HUDEP-2 (cell line): ENCODE results near the gene ADAMTSL2.
A peak's percentile ranks its signal among the peaks of the same experiment; 100 is the strongest.

ENCODE experiments used
- DNase-seq, 76 experiments: peaks; one replicate each; lab custom pipeline; 2025; ENCODE audit not compliant: unreplicated experiment in 76 of 76; lab: John Stamatoyannopoulos, UW

The ADAMTSL2 gene

DNA sequence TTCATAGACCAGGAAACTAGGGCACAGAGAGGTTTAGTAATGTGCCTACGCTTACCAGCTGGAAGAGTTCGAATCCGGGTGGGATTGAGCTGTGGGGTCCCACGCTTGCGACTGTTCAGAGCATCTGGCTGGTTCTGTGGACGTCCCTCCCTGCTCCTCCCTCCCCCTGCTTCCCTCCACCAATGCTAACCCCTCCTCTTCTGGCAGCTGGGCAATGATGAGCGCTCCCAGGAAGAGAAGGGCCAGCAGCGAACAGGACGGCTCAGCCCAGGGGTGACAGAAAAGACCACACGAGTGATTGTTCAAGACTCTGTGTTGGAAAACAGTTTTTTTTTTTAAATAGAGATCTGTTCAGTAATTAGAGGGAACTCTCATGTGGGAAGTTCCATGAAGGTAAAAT, 67.8 kb downstream of the ADAMTSL2 start:
- no peak for DNase-seq

DNA sequence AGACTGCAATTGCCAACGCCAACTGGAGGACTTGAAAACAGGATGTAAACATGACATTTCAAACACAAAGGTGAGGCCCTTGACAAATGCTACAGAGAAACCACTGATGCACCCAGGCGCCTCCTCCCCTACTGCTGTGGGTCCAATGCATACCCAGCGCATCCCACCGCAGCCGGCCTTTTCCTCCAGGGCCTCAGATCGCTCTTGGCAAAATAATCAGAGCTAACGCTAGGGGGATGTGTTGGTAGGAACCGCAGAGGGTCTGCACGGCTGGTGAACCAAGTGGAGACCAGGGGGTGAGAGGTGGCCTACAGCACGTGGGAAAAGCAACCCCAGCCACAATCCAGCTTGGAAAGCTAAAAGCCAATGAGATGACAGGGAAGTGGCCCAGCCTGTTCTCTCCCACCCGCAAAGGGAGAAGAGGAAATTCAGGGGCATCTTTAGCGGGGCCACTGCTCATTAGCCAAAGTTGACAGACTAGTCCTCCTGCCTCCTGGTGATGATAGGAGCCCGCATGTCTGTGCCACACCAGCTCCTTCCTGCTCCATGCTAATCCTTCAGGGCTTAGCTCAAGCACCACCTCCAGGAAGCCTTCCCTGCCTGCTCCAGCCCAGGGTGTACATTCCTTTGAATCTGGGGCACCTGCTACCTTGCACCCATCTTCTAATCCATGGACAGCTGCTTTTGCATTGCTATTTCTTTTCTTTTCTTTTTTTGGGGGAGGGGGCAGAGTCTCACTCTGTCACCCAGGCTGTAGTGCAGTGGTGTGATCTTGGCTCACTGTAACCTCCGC, 68.8 kb downstream of the ADAMTSL2 start:
- DNase-seq, result no peak

DNA sequence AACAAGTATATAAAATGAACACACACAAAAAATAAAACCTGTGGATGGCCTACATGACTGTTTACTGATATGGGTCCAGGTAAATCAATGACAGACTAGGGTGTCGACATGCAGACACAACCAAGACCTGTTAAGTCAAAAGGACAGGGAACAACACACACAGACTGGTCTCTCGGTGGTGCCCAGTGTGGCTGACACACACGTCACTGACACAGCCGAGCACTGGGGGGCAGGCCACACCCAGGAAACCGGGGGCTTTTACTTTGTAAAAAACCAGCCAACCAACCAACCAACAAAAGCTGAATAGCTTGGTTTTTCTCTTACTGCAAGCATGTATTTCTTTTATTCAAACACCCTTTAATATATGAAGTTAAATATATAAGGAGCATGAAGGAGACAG, 69.7 kb downstream of the ADAMTSL2 start:
- no peak for DNase-seq

DNA sequence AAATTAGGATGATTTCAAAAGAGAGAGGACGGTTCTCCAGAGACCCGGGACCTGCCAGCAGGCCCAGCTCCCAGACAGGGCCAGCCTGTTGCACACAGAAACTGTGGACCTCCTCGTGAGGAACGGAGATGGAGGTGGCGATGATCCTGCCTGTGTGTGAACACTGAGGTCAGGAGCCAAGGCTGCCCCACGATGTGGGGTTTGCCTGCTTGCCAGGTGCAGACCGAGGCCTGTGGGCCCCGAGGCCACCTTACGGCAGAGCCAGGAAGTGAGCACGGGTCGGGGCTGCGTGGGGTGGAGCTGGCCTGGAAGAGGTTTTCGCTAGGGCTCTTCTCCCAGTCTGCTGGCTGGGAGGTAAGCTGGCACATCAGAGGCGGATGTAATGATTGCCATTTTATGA, 70.4 kb downstream of the ADAMTSL2 start:
- DNase-seq, result no peak

DNA sequence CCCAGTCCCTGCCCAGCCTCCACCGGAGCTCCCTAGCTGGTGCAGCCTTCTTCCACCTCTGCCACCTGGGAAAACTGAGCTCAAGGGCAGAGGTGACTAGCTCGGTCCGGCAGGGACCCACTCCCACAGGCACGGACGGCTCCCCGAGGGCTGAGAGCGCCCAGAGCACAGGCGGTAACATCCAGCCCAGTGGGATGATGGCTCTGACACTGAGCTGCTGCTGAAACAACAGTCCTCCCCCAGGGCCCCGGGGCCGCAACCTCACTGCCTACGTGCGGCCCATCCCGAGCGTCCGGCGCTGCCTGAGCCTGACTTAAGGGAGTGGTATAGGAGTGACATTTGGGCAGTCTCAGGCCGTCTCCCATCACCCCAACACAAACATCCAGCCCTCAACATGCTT, 70.9 kb downstream of the ADAMTSL2 start:
- DNase-seq, result no peak

DNA sequence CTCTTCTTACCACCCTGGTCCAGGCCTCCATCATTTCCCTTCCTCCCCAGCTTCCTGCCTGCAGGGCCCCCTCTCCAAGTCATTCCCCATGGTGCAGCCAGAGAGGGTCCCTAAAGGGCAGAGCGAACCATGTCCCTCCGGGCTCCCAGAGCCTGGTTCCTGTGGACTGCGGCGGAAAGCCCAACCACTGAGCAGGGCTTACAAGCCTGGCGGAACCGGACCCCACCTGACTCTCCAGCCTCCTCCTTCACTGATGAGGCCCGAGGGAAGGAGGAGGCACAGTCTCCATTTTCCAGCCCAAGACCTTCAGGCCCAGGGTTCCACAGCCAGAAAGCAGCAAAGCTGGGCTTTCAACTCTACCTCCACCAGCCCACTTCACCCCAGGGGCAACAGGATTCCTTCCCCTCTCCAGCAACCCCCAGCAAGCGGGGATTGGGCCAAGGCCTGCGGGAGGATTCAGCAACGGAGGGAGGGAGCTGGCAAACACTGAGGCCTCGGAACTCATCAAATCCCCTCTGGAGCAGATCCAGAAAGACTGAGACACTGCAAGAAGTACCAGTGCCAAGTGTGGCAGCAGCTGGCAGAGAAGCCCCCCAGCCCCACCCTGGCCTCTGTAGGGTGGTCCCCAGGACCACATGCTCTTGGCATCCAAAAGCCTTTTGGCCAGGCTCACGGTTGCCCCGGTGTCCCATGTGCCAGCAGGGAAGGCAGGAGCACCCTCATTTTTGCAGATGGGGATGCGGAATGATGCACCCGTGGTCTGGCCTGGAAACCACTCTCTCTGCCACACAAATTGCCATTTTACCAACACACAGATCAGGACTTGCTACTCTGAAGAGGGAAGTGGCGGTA, 71.6 kb downstream of the ADAMTSL2 start:
- DNase-seq, result no peak

DNA sequence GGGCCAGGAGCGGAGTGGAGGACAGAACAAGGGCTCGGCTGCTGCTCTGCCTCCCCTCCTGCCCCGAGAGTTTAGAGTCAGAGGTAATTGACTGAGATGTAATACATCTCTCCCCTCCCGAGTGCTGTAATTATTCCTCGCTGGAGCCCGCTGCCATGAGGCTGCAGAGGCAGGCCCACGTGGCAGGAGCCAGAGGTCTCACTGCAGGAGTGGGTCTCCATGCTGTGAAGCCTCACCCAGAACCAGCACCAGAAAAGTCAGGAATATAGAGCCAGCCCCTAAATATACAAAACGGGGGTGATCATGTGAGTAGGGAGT, 72.2 kb downstream of the ADAMTSL2 start:
- no peak for DNase-seq

DNA sequence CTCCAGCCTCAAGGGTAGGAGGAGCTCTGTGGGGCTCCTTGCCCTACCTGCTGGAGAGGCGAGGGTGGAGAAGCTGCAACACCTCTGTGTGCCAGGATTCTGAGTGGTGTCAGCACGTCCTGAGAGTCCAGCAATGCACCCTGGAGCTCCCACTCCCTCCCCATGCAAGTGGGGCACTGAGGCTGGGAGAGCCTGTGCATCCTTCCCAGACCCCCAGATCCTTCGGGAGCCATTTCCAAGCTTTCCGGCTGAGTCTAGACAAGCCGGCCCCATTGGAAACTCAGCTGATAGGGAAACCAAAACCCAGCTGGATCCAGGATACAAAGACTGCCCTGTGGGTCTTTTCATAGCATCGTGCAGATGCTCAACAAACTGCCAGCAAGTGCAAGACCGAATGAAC, 72.9 kb downstream of the ADAMTSL2 start:
- no peak for DNase-seq

DNA sequence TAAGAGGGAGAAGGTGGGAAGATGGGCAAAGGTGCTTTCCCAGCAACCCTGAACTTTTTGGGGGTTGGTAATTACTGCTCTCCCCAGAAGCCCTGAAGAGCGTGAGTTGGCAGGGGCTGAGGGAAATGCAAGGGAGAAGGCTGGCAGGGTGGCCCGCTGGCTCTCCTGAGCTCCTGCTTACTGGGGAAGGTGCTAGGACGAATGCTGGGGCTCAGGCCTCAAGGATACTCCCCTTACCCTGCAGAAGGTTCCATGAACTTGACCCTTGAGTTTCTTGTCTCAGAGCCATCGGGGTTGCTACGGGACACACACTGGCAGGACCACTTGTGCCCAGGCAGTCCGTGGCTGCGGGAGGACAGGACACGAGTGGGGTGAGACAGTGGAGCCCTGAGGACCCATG, 73.5 kb downstream of the ADAMTSL2 start:
- DNase-seq, result no peak

DNA sequence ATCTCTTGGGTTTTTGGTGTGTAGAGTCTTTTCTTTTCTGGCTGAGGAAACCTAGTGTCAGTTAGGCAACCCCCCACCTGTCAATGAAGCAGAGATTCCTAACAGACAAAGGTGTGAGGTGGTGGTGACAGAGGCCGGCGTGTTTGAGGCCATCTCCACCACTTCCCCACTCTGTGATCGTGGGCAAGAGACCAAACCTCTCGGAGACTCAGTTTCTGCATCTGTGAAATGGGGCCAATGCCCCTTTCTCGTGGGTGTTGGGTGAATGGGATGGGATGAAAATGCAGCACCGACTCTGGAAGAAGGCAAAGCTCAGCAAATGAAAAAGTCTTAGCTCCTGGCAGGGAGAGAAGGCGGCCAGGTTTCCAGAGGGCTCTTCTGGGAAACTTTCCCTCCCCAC, 73.9 kb downstream of the ADAMTSL2 start:
- no peak for DNase-seq

DNA sequence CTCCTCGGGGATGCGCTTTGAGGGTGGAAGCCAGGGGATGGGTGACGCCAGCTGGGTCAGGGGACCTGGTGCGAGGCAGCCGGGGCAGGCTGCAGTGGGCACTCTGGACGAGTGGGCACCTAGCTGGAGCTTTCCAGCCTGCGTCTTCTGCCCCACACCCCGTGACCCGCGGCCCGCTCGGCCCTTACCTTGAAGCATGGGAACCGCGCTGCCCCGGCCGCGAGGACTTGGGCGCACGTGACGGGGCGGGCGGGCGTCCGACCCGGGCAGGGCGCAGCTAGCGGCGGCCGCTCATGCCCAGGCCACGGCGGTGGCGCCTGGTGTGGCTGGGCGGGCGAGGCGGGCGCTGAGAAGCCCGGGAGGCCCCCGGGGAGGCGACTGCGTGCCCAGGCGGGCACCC, 74.4 kb downstream of the ADAMTSL2 start:
- no peak for DNase-seq

DNA sequence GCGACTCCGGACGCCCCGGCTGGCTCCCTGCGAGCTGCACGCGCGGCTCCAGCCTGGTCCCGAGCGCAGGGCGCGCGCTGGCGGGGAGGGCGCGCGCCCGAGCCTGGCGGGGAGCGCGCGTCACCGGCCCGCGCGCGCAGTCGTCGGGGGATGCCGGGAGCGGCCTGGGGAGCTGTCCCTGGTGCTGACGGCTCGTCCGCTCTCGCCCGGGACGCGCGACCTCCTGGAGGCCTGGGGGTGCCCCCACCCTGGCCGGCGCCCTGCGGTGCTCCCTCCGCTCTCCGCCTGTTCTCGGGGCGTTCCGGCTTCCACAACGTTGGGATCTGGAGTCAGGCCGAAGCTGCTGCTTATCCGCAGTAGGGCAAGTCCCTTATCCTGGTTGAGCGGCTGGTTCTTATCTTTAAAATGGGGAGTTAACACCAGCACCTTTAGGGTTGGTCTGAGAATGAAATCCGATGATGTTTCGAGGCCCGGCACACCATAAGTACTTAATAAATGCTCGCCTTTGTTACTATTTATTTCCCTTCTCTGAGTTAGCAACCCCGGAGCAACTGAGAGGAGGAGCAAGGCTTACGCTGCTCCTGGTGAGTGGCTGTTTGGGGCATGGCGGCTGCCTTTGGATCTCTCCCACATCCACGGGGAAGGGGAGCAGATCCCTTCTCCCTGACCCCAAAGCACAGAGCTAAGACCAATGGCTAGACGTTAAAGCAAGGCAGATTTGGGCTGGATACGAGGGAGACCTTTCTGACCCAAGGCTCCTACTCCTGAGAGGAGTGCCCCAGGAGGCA, 75.0 kb downstream of the ADAMTSL2 start, which contains the start of gene FAM163B:
TSS of gene FAM163B (minus strand) at position 79 of the 788 bp plus-strand sequence. CDS start 29,166 bp downstream, outside the sequence.
- peak in 30 of 76 experiments; percentile 2 to 44 (median 26) for DNase-seq

DNA sequence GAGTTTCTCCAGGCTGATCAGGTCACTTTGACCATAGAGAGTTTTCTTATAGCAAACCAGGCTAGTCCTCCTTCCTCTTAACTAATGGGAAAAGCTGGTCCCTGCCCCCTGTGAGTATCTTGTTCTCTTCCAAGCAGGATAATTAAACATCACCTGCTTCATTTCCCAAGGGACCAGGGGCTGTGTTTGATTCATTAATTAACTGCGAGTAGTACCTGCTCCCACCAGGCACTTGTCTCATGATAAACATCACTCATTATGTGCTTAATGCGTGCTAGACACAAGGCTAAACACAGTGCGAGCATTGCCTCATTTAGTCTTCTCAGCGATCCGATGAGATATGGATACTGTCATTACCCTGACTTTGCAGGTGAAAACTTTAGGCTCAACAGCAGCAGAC, 76.3 kb downstream of the ADAMTSL2 start:
- no peak for DNase-seq

DNA sequence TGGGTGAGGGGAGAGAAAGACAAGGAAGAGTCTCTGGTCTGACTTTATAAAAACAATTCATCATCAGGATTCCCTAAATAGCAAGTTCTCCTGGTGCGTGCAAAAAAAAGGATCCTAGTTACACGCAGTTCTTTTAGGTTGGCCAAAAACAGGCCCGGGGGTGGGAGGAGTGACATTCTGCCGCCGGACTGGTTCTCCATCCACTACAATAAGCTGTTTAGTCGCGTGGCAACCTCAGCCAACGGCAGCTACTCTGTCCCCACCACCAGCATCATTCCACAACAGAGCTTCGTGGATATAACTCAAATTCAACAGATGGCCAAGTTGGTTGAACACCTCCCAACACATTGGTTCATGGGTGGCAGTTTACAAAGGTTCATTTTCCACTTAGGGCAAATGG, 77.5 kb downstream of the ADAMTSL2 start:
- DNase-seq, result no peak

DNA sequence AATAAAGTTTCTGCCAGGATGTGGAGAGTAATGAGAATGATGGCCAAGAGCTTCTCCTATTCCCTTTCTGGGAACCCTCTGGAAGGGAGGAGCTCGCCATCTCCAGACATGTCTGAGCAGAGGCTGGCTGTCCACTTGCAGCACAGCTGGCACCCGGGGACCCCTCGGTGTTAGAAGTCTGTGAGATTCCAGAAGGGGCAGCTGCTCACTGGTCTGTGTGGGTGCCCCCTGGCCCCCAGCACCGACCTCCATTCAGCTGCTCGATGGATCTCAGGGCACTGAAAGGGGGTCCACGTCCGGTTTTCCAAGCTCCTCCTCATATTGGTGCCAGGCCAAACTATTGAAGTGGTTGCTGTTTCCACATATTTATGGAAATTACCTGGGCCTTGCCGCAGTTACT, 78.3 kb downstream of the ADAMTSL2 start:
- DNase-seq, result no peak

DNA sequence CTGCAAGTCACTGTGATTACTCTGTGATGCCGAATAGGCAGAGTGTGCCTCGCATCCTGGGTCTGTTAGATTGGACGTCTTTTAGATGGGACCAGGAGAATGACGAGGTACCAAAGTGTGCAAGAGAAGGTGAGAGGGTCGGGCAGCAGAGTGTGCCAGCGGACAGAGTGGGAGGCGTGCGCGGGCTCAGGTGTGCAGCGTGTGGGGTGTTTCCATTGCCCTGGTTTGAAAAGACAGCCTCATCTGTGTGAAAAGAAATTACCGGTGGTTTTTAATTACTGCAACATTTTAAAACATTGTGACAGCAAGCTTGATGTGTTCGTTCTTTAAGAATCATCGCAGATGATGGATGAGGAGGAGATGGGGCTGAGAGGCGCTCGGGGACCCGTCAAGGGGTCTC, 78.9 kb downstream of the ADAMTSL2 start:
- no peak for DNase-seq

DNA sequence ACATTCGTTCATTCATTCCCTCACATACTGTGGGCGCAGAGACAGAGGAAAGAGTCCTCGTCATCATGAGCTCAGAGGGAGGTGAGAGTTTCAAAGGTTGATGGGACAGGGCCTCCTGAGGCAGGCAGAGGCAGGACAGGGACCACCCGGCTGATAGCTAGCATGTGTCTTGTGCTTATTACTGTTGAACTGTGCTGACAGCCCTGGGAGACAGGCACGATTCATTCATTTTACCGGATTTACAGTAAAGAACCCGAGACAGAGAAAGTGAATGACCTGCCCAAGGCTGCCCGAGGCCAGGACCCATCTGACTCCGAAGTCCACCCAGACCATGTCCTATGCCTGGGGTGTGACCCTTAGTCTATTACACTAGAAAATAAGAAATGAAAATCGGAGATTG, 79.6 kb downstream of the ADAMTSL2 start:
- DNase-seq, result no peak

DNA sequence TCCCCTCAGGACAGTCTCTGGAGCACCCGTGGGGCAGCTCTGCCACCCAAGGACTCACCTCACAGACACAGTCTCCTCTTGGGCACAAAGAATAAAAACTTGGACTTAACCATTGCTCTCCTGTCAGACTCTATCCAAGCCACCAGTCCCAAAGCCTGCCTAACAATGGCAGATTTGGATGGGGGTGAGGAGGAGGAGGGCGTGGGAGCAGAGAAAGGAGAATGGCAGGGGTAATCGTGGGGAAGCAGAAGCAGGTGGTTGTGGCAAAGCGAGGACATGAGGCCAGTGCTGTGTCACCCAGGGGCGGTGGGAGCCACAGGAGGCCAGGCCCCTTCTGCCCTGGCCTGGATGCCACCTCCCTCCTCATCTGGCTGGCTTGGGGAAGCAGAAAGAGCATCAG, 80.2 kb downstream of the ADAMTSL2 start:
- DNase-seq, result no peak

DNA sequence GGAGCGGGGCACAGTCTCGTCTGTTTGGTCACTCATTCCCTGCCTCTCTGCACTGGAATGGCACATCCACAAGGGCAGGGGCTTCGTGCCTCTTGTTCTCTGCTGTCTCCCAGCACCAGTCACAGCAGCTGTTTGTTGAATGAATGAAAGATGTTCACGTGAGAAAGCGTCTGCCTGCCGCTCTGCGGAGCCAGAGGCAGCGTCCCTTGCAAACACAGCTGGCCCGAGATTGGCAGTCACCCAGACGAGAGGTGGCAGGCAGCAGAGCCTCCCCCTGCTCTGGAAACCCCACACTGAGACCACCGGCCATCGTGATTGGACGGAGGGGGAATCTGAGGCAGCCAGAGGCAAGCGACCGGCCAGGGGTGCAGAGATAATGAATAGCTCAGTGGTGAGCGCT, 80.7 kb downstream of the ADAMTSL2 start:
- no peak for DNase-seq

DNA sequence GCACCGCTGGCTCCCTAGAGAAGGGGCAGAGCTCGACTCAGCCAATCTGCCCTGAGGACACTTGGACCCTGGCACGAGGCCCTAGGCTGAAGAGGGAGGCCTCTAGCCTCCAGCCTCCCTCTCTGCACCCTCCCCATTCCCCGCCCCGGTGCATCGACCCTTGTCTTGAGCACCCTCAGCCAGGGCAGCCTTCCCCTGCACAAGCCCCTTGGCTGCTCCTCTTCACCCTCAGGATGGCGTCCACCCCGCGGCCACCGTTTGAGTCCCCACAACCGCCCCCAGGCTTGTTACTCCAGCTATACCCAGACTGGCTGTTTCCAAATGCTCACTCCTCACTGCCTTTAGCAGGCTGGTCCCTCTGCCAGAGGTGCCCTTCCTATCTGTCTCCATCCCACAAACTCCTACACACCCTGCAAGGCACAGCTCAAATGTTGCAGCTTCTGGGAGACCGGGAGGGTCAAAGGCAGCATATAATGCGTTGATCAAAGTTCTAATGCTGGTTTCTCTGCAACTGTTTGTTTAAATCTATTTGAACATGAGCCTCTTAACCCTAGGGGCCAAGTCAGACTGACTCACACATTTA, 81.2 kb downstream of the ADAMTSL2 start:
- no peak for DNase-seq
